ENCODE measurements around the gene ENPP1.

DNA sequence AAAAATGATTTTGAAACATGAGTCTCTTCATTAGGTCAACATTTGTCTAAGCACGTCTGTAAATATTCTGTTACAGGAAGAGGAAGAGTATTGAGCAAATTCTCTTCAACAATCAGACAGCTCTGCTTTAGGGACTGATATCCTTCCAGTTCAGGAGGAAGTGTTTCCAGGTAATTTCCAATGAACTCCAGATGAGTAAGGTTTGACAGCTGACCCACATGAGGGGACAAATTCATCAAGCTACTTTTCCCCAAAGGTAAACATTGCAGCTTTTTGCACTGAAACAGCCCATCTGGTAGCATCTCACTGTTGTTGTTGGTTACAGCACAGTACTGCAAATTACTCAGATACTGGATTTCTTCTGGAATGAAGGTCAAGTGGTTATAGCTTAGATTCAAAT, 18.1 kb downstream of the ENPP1 start:
- TF ChIP-seq, protein P1, sequence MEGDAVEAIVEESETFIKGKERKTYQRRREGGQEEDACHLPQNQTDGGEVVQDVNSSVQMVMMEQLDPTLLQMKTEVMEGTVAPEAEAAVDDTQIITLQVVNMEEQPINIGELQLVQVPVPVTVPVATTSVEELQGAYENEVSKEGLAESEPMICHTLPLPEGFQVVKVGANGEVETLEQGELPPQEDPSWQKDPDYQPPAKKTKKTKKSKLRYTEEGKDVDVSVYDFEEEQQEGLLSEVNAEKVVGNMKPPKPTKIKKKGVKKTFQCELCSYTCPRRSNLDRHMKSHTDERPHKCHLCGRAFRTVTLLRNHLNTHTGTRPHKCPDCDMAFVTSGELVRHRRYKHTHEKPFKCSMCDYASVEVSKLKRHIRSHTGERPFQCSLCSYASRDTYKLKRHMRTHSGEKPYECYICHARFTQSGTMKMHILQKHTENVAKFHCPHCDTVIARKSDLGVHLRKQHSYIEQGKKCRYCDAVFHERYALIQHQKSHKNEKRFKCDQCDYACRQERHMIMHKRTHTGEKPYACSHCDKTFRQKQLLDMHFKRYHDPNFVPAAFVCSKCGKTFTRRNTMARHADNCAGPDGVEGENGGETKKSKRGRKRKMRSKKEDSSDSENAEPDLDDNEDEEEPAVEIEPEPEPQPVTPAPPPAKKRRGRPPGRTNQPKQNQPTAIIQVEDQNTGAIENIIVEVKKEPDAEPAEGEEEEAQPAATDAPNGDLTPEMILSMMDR (IDR thresholded peaks at IDR 0.05) = no peak
- no peak for TF ChIP-seq POLR2A (IDR thresholded peaks at IDR 0.05)
